GM21360 (cell line): ENCODE measurements around the gene IFITM2.
"Not testable (repeated sequence)": the region's sequence is repeated elsewhere in the genome, so short reads cannot be mapped to it uniquely, and the experiment has no call there.

Experiments
- ATAC-seq: cut with Tn5 transposase; IDR thresholded peaks from one replicate; pipeline ENCODE4 v1.9.1; 2021; ENCODE audit warnings: mild to moderate bottlenecking, moderate library complexity; ENCODE audit not compliant: unreplicated experiment

Gene IFITM2

DNA sequence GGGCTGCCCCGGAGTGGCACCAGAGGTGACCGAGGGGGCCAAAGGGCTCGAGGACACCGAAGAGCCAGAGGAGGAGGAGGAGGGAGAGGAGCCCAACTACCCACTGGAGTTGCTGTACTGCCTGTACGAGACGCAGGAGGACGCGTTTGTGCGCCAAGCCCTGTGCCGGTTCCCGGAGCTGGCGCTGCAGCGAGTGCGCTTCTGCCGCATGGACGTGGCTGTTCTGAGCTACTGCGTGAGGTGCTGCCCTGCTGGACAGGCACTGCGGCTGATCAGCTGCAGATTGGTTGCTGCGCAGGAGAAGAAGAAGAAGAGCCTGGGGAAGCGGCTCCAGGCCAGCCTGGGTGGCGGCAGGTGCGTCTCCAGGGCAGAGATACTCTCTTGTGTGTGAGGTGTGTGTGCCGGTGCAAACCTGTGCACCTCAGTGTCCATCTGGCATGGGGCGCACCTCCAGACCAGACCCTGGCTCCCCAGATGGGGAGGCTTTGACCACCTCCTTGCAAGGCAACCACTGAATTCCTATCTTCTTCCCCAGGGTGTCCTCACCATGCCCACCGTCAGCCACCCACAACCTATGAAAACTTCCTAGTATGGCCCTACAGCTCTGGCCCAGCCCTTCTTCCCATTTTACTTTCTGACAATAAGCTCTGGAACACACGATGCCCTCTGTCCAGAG, 26.0 kb upstream of the IFITM2 start:
- no peak for ATAC-seq

DNA sequence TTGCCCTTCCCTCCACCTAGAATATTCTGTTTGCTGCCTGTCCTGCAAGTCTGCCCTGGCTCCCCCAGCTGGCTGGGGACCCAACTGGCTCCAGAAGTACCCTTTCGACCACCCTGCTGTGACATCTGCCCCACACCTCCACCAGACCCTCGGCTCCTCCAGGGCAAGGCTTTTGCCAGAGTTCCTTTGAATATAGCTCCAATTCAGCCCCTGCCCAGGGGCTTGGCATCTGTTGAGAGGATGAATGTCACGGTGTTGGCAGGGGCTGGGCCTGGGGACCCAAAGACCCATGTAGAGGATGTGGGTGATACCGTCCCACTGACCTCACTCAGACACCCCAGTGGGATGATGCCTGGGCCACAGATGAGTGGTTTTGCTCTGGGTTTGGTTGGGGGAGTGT, 25.4 kb upstream of the IFITM2 start:
- ATAC-seq, result no peak

DNA sequence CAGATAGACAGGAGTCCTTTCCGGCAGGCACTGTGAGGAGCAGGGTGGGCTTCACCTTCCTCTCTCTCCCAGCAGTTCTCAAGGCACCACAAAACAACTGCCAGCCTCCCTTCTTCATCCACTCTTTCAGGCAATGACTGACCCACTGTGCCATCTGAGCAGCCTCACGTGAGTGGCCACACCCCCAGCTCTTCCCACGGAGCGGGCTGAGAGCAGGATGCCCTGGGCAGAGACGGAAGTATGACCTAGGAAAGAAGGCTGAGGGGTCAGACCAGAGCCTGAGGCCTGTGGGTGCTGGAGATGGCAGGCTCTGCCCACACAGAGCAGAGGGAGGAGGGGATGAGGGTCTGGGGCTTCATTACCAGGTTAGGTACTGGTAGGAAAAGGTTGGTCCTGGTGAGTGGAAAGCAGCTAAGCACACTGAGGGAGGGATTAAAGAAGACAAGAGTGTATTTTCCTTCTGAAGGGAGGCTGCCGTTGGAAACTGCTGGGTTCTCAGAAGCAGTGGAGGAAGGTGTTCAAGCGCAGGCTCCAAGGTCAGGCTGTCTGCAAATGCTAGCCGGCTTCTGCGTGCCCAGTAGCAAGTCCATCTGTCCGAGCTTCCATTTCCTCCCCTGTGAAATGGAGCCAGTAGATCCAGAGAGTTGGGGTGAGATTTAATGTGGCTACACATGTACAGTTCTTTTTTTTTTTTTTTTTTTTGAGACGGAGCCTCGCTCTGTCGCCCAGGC, 24.8 kb upstream of the IFITM2 start:
- ATAC-seq, result no peak

- no peak for ATAC-seq
These were observed 24.1 kb upstream of the IFITM2 start for GRCh38 chr11:283405-284104.

- ATAC-seq, result no peak
These were observed 23.3 kb upstream of the IFITM2 start for GRCh38 chr11:284105-285020.

DNA sequence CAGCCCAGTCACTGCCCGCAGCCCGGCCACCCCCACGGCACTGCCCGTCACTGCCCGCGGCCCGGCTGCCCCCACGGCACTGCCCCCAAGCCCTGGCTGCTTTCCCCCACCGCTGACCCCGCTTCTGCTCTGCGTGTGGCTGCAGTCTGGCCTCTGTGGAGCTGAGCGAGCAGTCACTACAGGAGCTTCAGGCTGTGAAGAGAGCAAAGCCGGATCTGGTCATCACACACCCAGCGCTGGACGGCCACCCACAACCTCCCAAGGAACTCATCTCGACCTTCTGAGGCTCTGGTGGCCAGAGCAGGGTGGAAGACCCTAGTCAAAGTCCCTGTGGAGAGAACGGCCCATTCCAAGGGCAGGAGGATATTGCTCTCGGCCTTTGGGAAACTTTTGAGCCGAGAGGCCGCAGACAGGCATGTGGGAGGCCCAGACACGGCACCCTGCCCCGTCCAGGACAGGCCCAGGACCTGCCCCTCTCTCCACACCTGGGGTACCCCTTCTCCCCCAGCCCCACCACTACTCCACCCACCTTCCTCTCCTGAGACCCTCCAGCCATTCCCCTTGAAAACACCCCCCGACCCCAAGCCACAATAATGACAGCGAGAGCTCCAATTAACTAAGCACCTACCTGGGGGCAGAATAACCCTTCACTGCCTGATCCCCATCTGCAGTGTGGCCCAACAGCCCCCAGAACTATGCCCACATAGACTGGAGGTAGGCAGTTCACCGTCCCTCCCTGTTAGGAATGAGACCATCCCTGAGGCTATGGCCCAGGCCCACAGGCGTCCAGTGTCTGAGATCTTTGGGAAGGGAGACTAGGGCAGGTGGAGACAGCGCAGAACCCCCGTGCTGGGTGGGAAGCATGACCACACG, 22.4 kb upstream of the IFITM2 start:
- ATAC-seq, result no peak

DNA sequence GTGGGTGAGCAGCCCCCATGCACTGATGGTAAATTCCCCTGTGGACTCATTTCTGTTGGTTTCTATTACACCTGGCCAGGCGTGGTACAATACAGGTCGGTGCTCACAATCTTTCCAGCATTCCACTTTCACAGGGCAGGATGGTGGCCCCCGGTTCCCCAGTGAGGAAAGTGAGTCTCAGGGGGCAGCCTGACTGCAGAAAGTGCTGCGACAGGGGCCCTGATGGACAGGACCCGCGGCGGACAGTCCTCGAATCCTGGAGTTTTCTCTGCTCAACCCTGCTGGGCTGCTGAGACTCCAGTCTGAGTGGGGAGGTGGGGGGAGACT, 21.8 kb upstream of the IFITM2 start:
- ATAC-seq, result no peak

DNA sequence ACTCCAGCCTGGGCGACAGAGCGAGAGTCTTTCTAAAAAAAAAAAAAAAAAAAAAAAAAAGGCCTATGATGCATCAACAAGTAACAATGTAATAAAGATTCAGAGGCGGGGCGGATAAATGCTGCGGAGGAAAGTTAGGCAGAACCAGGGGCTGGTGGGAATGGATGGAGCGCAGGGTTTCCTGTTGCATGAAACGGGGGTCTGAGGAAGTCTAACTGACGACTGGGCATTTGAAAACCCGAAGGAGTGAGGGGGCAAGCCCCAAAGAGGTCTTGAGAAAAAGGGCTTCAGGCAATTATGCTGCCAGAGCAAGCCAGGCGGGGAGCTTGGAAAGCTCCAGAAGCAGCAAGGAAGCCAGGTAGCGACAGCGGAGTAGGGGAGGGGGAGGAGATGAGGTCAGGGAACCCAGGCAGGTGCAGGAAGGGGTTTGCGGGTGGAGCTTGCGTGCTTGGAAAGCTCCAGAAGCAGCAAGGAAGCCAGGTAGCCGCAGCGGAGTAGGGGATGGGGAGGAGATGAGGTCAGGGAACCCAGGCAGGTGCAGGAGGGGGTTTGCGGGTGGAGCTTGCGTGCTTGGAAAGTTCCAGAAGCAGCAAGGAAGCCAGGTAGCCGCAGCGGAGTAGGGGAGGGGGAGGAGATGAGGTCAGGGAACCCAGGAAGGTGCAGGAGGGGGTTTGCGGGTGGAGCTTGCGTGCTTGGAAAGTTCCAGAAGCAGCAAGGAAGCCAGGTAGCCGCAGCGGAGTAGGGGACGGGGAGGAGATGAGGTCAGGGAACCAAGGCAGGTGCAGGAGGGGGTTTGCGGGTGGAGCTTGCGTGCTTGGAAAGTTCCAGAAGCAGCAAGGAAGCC, 20.4 kb upstream of the IFITM2 start:
- not testable (repeated sequence) for ATAC-seq

DNA sequence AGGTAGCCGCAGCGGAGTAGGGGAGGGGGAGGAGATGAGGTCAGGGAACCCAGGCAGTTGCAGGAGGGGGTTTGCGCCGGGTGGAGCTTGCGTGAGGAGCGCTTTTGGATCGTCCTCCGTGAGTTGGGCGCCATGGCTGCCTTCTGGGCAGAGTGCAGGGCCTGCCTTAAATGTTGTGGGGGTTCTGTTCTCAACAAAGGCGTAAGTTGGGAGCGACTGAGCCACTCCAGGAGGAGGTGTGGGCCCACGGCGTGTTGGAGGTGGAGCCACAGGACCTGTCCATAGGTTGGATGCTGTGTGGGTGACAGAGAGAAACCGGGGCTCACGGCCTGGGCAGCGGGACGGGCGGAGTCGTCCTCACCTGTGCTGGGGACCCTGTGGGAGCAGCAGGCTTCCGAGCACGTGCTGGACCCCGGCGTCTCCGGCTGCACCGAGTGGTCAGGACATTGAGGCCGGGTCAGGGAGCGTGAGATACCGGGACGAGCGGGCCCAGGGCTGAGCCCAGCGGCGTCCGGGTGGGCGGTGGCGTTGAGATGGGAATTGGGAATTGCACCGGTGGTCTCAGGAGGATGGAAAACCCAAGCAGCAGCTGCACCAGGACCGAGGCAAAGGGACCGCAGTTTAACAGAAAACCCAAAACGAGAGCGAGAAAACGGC, 19.7 kb upstream of the IFITM2 start:
- ATAC-seq, result no peak

DNA sequence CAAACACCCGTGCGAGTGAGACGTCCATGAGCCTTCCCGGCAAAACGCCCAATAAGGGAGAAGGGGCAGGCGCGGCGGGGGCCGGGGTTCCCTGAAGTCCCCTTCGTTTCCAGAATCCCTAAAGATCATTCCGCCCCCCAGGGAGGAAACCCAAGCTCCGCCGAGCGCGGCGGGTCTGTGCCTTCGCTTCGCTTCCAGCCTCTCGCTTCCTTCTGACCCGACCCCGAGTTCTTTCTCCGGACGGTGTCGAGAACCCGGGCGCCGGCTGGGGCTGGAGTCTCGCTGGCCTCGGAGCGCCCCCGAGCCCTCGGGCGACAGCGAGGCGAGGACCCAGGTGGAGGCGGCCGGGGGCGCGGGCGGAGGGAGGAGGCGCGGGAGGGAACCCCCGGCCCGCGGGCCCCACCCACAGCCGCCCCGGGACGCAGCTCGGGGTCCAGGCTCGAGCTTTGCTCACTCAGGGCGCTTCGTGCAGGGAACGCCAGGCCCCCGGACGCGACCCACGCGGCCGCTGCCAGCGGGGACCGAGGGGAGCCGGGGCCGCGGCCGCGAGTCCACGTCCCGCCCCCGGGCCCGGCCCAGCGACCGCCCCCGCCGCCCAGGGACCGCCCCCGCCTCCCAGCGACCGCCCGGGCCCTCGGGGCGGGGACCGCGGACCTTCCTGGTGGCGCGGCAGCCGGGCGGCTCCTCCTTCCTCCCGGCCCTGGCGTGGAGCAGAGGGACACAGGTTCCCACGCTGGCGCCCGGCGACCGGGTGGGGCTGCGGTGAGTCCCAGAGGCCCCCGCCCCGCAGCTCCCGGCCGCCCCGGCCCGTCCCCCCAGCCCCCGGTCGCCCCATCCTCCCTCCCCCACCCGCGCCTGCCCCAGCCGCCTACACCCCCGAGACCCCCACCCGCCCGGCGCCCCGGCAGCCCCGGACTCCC, 18.9 kb upstream of the IFITM2 start, which contains the start of gene PGGHG:
Gene PGGHG (plus strand): TSS at position 649 of the 920 bp plus-strand sequence. CDS start 691 bp downstream, outside the sequence.
- no peak for ATAC-seq

DNA sequence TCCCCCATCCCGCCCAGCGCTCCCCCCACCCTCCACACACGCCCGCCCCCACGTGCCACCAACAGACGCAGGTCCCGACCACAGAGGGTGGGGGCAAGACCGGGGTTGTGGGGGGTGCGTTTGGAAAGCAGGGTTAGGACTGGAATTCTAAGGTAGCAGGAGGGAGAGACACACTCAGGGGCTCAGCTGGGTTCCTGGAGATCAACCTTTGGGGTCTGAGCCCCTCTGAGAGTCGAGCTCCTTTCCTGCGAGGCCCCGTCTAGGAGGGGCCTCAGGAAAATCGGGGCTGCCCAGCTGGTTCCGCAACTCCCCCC, 18.3 kb upstream of the IFITM2 start:
- no peak for ATAC-seq

DNA sequence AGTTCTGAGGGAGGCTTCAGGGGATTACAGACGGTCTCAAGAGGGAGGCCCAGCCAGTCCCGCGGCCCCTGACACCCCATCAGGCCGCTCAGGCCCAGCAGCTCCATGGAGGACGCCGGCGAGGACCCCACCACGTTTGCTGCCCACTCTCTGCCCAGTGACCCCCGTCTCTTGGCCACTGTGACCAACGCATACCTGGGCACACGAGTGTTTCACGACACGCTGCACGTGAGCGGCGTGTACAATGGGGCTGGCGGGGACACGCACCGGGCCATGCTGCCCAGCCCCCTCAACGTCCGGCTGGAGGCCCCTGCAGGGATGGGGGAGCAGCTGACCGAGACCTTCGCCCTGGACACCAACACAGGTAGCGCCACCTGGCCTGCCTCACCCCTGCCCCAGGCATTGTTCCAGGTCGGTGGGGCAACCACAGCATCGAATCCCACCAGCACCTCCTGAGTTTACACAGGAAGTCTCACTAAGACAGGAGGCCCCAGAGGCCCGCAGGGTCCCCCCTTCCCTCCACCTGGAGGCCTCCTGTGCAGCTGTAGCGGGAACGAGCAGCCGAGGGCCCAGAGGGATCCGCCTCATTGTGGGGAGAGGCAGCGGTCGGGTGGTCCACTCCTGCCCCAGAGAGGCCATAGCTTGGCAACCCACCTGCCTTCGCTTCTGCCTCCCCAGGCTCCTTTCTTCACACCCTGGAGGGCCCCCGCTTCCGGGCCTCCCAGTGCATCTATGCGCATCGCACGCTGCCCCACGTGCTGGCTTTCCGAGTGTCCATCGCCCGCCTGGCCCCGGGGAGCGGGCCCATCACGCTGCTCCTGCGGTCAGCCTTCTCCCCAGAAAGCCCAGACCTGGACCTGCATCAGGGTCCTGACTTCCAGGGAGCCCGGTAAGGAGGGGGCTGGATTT, 17.6 kb upstream of the IFITM2 start:
- no peak for ATAC-seq

- ATAC-seq, result no peak
These were observed 16.9 kb upstream of the IFITM2 start for GRCh38 chr11:290621-291231.

- no peak for ATAC-seq
These were observed 16.1 kb upstream of the IFITM2 start for GRCh38 chr11:291281-292210.
